WTC11 (cell line): ENCODE data around the gene PAWR. TPM values are rescaled to one million over a fixed set of nuclear protein-coding genes. Genes with fewer than 3 reads are reported as not detected.

ENCODE experiments used
- ATAC-seq: fragments of 200-7000 bp; cut with Tn5 transposase; 2 replicates; pipeline ENCODE4 v1.10.0; 2021; ENCODE audit warnings: mild to moderate bottlenecking, moderate library complexity
- CTCF ChIA-PET: fragments of 300-600 bp; sonication (Branson Sonifier 250); formaldehyde crosslinking; loops from one replicate; lab custom pipeline; 2021; ENCODE audit warnings: antibody characterized with exemption; lab: Charles Lee
- POLR2A ChIA-PET: fragments of 350-600 bp; sonication (Branson Sonifier 250); formaldehyde crosslinking; loops from one replicate; lab custom pipeline; 2021; ENCODE audit warnings: antibody characterized with exemption; lab: Charles Lee
- DNase-seq: peaks from one replicate; pipeline ENCODE4 v3.0.0; 2021; ENCODE audit warnings: low spot score
- H3K27ac Mint-ChIP-seq: 2 replicates; pipeline ENCODE4 v1.8.0; 2021; ENCODE audit warnings: mixed read lengths
- H3K27me3 Mint-ChIP-seq: 2 replicates; pipeline ENCODE4 v1.8.0; 2021; ENCODE audit warnings: low read depth, mild to moderate bottlenecking, moderate library complexity, mixed read lengths
- H3K36me3 Mint-ChIP-seq: 2 replicates; pipeline ENCODE4 v1.8.0; 2021; ENCODE audit warnings: mixed read lengths
- H3K4me1 Mint-ChIP-seq: 2 replicates; pipeline ENCODE4 v1.8.0; 2022; ENCODE audit warnings: mixed read lengths
- H3K4me3 Mint-ChIP-seq: 2 replicates; pipeline ENCODE4 v1.8.0; 2021; ENCODE audit warnings: mild to moderate bottlenecking, moderate library complexity, mixed read lengths
- H3K9me3 Mint-ChIP-seq: 2 replicates; pipeline ENCODE4 v1.8.0; 2021; ENCODE audit warnings: mixed read lengths
- CBFB ChIP-seq: sonication (generic); formaldehyde crosslinking; IDR thresholded peaks from 2 replicates; pipeline ENCODE4 v1.8.1; 2022; ENCODE audit warnings: mild to moderate bottlenecking, low read depth, missing genetic modification reagents
- CREM ChIP-seq: sonication (generic); formaldehyde crosslinking; IDR thresholded peaks from 2 replicates; pipeline ENCODE4 v1.8.1; 2022; ENCODE audit warnings: mild to moderate bottlenecking, missing genetic modification reagents, moderate library complexity
- CTCF ChIP-seq: fragments of 200-600 bp; IDR thresholded peaks from 2 replicates; pipeline ENCODE4 v1.8.0; 2022; ENCODE audit warnings: antibody characterized with exemption
- E2F1 ChIP-seq: sonication (generic); formaldehyde crosslinking; IDR thresholded peaks from 2 replicates; pipeline ENCODE4 v1.8.0; 2022; ENCODE audit warnings: mild to moderate bottlenecking, missing genetic modification reagents
- E2F4 ChIP-seq: sonication (generic); formaldehyde crosslinking; IDR thresholded peaks from 2 replicates; pipeline ENCODE4 v1.8.1; 2022; ENCODE audit warnings: low read depth, mild to moderate bottlenecking, moderate library complexity, missing genetic modification reagents, borderline replicate concordance
- HMGXB4 ChIP-seq: sonication (generic); formaldehyde crosslinking; IDR thresholded peaks from 2 replicates; pipeline ENCODE4 v1.8.1; 2023; ENCODE audit warnings: mild to moderate bottlenecking, moderate library complexity, missing genetic modification reagents
- RELA ChIP-seq: sonication (generic); formaldehyde crosslinking; IDR thresholded peaks from 2 replicates; pipeline ENCODE4 v1.8.1; 2022; ENCODE audit warnings: missing genetic modification reagents, mild to moderate bottlenecking, borderline replicate concordance
- RORB ChIP-seq: fragments of 250-450 bp; sonication (Bioruptor Pico); IDR thresholded peaks from 2 replicates; pipeline ENCODE4 v1.9.0; 2021; ENCODE audit warnings: mild to moderate bottlenecking
- SMAD4 ChIP-seq: sonication (generic); formaldehyde crosslinking; IDR thresholded peaks from 2 replicates; pipeline ENCODE4 v1.8.0; 2022; ENCODE audit warnings: mild to moderate bottlenecking, missing genetic modification reagents
- SOX15 ChIP-seq: fragments of 250-450 bp; sonication (Bioruptor Pico); IDR thresholded peaks from 2 replicates; pipeline ENCODE4 v1.9.0; 2021; ENCODE audit warnings: mild to moderate bottlenecking
- TP53 ChIP-seq: sonication (generic); formaldehyde crosslinking; IDR thresholded peaks from 2 replicates; pipeline ENCODE4 v1.8.1; 2023; ENCODE audit warnings: mild to moderate bottlenecking, missing genetic modification reagents
- ZNF121 ChIP-seq: sonication (generic); formaldehyde crosslinking; IDR thresholded peaks from 2 replicates; pipeline ENCODE4 v1.8.0; 2023; ENCODE audit warnings: missing genetic modification reagents
- ZNF416 ChIP-seq: fragments of 250-450 bp; sonication (Bioruptor Pico); IDR thresholded peaks from 2 replicates; pipeline ENCODE4 v1.9.0; 2021; ENCODE audit warnings: mild to moderate bottlenecking, inconsistent platforms
- ZNF671 ChIP-seq: fragments of 250-450 bp; sonication (Bioruptor Pico); IDR thresholded peaks from 2 replicates; pipeline ENCODE4 v1.8.0; 2021; ENCODE audit warnings: mild to moderate bottlenecking
- total RNA-seq: library from RNA; stranded (reverse); gene quantifications from 3 replicates; pipeline ENCODE4 v1.2.3, GENCODE V29; 2021
- TF ChIP-seq, protein P1 (sequence below): sonication (generic); formaldehyde crosslinking; IDR thresholded peaks from 2 replicates; pipeline ENCODE4 v1.8.1; 2022; ENCODE audit warnings: mild to moderate bottlenecking, moderate library complexity, missing genetic modification reagents
- TF ChIP-seq, protein P2 (sequence below): fragments of 250-450 bp; sonication (Bioruptor Pico); IDR thresholded peaks from 2 replicates; pipeline ENCODE4 v2.1.2; 2022; ENCODE audit warnings: mild to moderate bottlenecking, moderate library complexity
- TF ChIP-seq, protein P3 (sequence below): sonication (generic); formaldehyde crosslinking; IDR thresholded peaks from 2 replicates; pipeline ENCODE4 v1.8.1; 2023; ENCODE audit warnings: mild to moderate bottlenecking, missing genetic modification reagents, moderate library complexity
- TF ChIP-seq, protein P4 (sequence below): sonication (generic); formaldehyde crosslinking; IDR thresholded peaks from 2 replicates; pipeline ENCODE4 v1.8.0; 2022; ENCODE audit warnings: missing genetic modification reagents
- TF ChIP-seq, protein P5 (sequence below): fragments of 250-450 bp; sonication (Bioruptor Pico); conservative IDR thresholded peaks from 2 replicates; pipeline ENCODE4 v1.9.0; 2021; ENCODE audit warnings: mild to moderate bottlenecking

Gene PAWR
- total RNA-seq, 1 experiment from 2014 or later, result 397 TPM

DNA sequence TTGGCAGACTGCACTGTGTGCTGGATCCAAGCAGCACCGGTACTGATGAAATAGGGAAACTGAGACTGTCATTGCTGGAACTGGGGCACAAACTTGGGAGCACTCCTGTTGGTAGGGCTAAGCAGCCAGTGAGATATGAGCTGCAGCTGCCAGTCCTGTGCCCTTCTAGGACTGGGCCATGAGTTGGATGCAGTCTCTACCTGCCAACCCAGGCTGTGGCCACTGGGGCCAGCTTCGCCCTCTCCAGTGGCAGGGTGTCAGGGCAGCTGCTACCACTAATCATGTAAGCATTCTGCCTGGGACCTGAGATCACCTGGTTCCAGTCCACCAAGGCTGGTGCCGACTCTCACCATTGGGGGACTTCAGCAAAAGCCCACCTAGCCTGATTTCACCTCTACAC is 121.1 kb downstream of the PAWR start (continued):
- TF ChIP-seq E2F1 (no peak), SMAD4 (no peak), HMGXB4 (CRISPR knock-in tag) (no peak), TP53 (CRISPR knock-in tag) (no peak), RELA (no peak), ZNF671 (no peak), ZNF121 (CRISPR knock-in tag) (no peak), SOX15 (CRISPR knock-in tag) (no peak), CTCF (no peak), RORB (CRISPR knock-in tag) (no peak)
- TF ChIP-seq, protein P1, sequence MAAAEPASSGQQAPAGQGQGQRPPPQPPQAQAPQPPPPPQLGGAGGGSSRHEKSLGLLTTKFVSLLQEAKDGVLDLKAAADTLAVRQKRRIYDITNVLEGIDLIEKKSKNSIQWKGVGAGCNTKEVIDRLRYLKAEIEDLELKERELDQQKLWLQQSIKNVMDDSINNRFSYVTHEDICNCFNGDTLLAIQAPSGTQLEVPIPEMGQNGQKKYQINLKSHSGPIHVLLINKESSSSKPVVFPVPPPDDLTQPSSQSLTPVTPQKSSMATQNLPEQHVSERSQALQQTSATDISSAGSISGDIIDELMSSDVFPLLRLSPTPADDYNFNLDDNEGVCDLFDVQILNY, result no peak
- TF ChIP-seq, protein P2, sequence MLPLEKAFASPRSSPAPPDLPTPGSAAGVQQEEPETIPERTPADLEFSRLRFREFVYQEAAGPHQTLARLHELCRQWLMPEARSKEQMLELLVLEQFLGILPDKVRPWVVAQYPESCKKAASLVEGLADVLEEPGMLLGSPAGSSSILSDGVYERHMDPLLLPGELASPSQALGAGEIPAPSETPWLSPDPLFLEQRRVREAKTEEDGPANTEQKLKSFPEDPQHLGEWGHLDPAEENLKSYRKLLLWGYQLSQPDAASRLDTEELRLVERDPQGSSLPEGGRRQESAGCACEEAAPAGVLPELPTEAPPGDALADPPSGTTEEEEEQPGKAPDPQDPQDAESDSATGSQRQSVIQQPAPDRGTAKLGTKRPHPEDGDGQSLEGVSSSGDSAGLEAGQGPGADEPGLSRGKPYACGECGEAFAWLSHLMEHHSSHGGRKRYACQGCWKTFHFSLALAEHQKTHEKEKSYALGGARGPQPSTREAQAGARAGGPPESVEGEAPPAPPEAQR (CRISPR knock-in tag), result no peak

DNA sequence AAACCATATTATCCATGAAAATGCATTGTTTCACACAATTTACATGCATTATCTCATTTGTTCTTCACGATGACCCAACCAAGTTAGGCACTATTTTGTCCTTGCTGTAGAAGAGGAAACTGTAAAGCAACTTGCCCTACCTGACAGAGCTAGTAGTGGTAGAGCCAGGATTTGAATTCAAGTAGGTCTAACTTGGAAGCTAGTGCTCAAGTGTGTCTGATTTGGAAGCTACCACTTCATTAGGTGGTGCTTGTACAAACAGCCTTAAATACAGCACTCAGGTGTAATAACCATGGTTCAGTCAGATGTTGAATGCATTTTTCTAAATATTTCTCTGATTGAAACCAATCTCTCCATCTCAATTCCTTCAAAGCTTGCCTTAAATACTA is 123.6 kb downstream of the PAWR start:
- CTCF ChIA-PET, result no interaction called here
- H3K4me3 Mint-ChIP-seq, result no peak overlapping the region
- H3K36me3 Mint-ChIP-seq, result peaks cover 91% of the 10 kb centered on the region
- TF ChIP-seq CBFB (no peak), ZNF416 (CRISPR knock-in tag) (no peak), CREM (CRISPR knock-in tag) (no peak), E2F4 (CRISPR knock-in tag) (no peak), CTCF (no peak)
- TF ChIP-seq, protein P3, sequence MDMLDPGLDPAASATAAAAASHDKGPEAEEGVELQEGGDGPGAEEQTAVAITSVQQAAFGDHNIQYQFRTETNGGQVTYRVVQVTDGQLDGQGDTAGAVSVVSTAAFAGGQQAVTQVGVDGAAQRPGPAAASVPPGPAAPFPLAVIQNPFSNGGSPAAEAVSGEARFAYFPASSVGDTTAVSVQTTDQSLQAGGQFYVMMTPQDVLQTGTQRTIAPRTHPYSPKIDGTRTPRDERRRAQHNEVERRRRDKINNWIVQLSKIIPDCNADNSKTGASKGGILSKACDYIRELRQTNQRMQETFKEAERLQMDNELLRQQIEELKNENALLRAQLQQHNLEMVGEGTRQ (CRISPR knock-in tag), result no peak
- TF ChIP-seq, protein P4, sequence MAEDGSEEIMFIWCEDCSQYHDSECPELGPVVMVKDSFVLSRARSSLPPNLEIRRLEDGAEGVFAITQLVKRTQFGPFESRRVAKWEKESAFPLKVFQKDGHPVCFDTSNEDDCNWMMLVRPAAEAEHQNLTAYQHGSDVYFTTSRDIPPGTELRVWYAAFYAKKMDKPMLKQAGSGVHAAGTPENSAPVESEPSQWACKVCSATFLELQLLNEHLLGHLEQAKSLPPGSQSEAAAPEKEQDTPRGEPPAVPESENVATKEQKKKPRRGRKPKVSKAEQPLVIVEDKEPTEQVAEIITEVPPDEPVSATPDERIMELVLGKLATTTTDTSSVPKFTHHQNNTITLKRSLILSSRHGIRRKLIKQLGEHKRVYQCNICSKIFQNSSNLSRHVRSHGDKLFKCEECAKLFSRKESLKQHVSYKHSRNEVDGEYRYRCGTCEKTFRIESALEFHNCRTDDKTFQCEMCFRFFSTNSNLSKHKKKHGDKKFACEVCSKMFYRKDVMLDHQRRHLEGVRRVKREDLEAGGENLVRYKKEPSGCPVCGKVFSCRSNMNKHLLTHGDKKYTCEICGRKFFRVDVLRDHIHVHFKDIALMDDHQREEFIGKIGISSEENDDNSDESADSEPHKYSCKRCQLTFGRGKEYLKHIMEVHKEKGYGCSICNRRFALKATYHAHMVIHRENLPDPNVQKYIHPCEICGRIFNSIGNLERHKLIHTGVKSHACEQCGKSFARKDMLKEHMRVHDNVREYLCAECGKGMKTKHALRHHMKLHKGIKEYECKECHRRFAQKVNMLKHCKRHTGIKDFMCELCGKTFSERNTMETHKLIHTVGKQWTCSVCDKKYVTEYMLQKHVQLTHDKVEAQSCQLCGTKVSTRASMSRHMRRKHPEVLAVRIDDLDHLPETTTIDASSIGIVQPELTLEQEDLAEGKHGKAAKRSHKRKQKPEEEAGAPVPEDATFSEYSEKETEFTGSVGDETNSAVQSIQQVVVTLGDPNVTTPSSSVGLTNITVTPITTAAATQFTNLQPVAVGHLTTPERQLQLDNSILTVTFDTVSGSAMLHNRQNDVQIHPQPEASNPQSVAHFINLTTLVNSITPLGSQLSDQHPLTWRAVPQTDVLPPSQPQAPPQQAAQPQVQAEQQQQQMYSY (CRISPR knock-in tag), result no peak
- TF ChIP-seq, protein P5, sequence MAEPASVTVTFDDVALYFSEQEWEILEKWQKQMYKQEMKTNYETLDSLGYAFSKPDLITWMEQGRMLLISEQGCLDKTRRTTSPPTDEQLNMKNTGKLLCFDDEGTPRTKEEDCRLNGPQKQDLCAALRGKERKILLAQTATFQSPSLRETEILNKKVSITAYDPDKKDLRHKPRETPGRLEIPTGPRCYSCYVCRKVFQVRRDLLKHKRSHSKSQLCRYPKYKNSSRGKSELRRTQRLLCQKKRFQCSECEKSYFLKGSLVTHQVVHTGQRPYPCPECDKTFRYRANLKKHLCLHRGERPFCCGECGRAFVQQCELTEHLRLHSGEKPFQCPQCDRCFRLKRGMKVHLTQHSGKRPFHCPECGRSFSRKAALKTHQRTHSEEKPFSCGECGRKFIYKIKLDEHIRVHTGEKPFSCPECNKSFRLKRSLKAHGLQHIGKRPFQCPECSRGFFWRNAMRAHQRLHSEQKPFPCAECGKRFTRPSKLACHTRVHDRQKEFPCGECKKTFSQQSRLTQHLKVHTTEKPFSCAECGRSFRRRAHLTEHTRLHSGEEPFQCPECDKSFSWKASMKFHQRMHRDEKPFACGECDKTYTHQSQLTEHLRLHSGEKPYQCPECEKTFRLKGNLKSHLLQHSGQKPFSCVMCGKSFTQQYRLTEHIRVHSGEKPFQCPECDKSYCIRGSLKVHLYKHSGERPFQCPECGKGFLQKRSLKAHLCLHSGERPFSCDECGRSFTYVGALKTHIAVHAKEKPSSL, result no peak

More for the DNA sequence above, 123.6 kb downstream of the PAWR start:
- no peaks in the 10 kb centered on the region; the same call in 1 of the 2 replicates for H3K27me3 Mint-ChIP-seq
- no peak overlapping the region for H3K27ac Mint-ChIP-seq
- POLR2A ChIA-PET, result no interaction called here
- DNase-seq, result no peak
- no peak for ATAC-seq
- H3K4me1 Mint-ChIP-seq, result no peaks in the 10 kb centered on the region
- peaks cover 49% of the 10 kb centered on the region for H3K9me3 Mint-ChIP-seq
